Measurements from ENCODE around the gene SNAP91.

- TF ChIP-seq CTCF (IDR thresholded peaks at IDR 0.05; ENCODE audit: insufficient read depth, low read depth, low read length) (no peak), EZH2 (IDR thresholded peaks at IDR 0.05; ENCODE audit: insufficient read depth, low read length) (no peak)
Measured at GRCh38 chr6:83509441-83509840, 199.5 kb downstream of the SNAP91 start.
